A673 (cell line): ENCODE data around the gene CLIC5. TPM values are rescaled to one million over a fixed set of nuclear protein-coding genes. Genes with fewer than 3 reads are reported as not detected.

Experiments
- BruUV-seq: library from RNA; stranded (reverse); fragments of 400-500 nt; replicated peaks from 2 replicates; lab custom pipeline; 2021; lab: Mats Ljungman, UMichigan
- CTCF ChIA-PET: fragments of 300-600 bp; sonication (Branson Sonifier 250); formaldehyde crosslinking; loops from one replicate; lab custom pipeline; 2022; ENCODE audit warnings: antibody characterized with exemption; lab: Charles Lee
- POLR2A ChIA-PET: fragments of 300-600 bp; sonication (Branson Sonifier 250); formaldehyde crosslinking; loops from one replicate; lab custom pipeline; 2022; ENCODE audit warnings: antibody characterized with exemption; ENCODE audit not compliant: low non-redundant PET; lab: Charles Lee
- DNase-seq: peaks from one replicate; pipeline ENCODE4 v3.0.0-alpha.2; 2015; ENCODE audit warnings: low spot score
- H3K27ac ChIP-seq: fragments of 200-600 bp; sonication (generic); 2 replicates; pipeline ENCODE4 v1.5.1; 2016; ENCODE audit warnings: mixed run types, low read depth, mild to moderate bottlenecking, mixed read lengths, antibody characterized with exemption, low read length; ENCODE audit not compliant: poor library complexity, severe bottlenecking
- H3K27me3 ChIP-seq: fragments of 200-600 bp; sonication (generic); replicated peaks from 2 replicates; pipeline ENCODE4 v1.6.1; 2017; ENCODE audit warnings: mixed run types, low read depth, mild to moderate bottlenecking, mixed read lengths, antibody characterized with exemption, low read length; ENCODE audit not compliant: insufficient read depth, poor library complexity
- H3K36me3 ChIP-seq: fragments of 200-600 bp; sonication (generic); 2 replicates; pipeline ENCODE4 v1.6.1; 2016; ENCODE audit warnings: mixed run types, mild to moderate bottlenecking, mixed read lengths, antibody characterized with exemption, low read length; ENCODE audit not compliant: insufficient read depth, poor library complexity, severe bottlenecking
- H3K4me1 ChIP-seq: fragments of 200-600 bp; sonication (generic); 2 replicates; pipeline ENCODE4 v1.6.1; 2017; ENCODE audit warnings: mixed run types, mild to moderate bottlenecking, mixed read lengths, antibody characterized with exemption, low read length; ENCODE audit not compliant: insufficient read depth, poor library complexity, severe bottlenecking
- H3K4me3 ChIP-seq: fragments of 200-600 bp; sonication (generic); 2 replicates; pipeline ENCODE4 v1.5.1; 2016; ENCODE audit warnings: low read depth, mixed run types, mild to moderate bottlenecking, mixed read lengths, low read length; ENCODE audit not compliant: poor library complexity, severe bottlenecking
- H3K9me3 ChIP-seq: fragments of 200-600 bp; sonication (generic); 2 replicates; pipeline ENCODE4 v1.6.1; 2016; ENCODE audit warnings: mixed run types, low read depth, mild to moderate bottlenecking, mixed read lengths, antibody characterized with exemption, low read length; ENCODE audit not compliant: poor library complexity, severe bottlenecking
- CTCF ChIP-seq: fragments of 300-800, 200-600 bp; sonication (generic); conservative IDR thresholded peaks from 2 replicates; pipeline ENCODE4 v1.5.1; 2017; ENCODE audit warnings: low read depth, mild to moderate bottlenecking, antibody characterized with exemption, low read length, moderate library complexity, mixed read lengths
- EZH2 ChIP-seq: fragments of 200-600 bp; sonication (generic); IDR thresholded peaks from 2 replicates; pipeline ENCODE4 v1.6.1; 2017; ENCODE audit warnings: borderline replicate concordance, low read depth, mild to moderate bottlenecking, mixed read lengths, antibody characterized with exemption, low read length; ENCODE audit not compliant: poor library complexity, severe bottlenecking
- intact Hi-C: fragments of 100-400 bp; cut with micrococcal nuclease; formaldehyde crosslinking; loops from one replicate; pipeline ENCODE4 v1.10.0; 2022; ENCODE audit not compliant: unreplicated experiment
- total RNA-seq: library from RNA; stranded (reverse); gene quantifications from 2 replicates; pipeline ENCODE4 v1.2.3, GENCODE V29; 2021

Gene CLIC5
- total RNA-seq, 1 experiment from 2014 or later = not detected

GRCh38 chr6:46014511-46015118 is 1.0 kb downstream of the CLIC5 start:
- TF ChIP-seq EZH2 (peak; percentile 99), CTCF (no peak)
- H3K27ac ChIP-seq = no peak overlapping the region
- peaks cover 4% of the 10 kb centered on the region for H3K4me1 ChIP-seq
- CTCF ChIA-PET = no interaction called here
- peaks cover 9% of the 10 kb centered on the region for H3K9me3 ChIP-seq
- H3K36me3 ChIP-seq = no peaks in the 10 kb centered on the region
- no peak for DNase-seq
- peaks cover 79% of the 10 kb centered on the region for H3K27me3 ChIP-seq
- POLR2A ChIA-PET = no interaction called here
- H3K4me3 ChIP-seq = no peak overlapping the region
- intact Hi-C loops = no loop called here
- BruUV-seq = no TSS peak

- peaks cover 4% of the 10 kb centered on the region for H3K4me1 ChIP-seq
- CTCF ChIA-PET = no interaction called here
- intact Hi-C loops = no loop called here
- H3K4me3 ChIP-seq = no peak overlapping the region
- no TSS peak for BruUV-seq
- no peak for DNase-seq
- H3K9me3 ChIP-seq = peaks cover 9% of the 10 kb centered on the region
- H3K27ac ChIP-seq = no peak overlapping the region
- no peak for TF ChIP-seq CTCF
- POLR2A ChIA-PET = no interaction called here
- peaks cover 85% of the 10 kb centered on the region for H3K27me3 ChIP-seq
- no peaks in the 10 kb centered on the region for H3K36me3 ChIP-seq
Measured at GRCh38 chr6:46014046-46014445, 1.6 kb downstream of the CLIC5 start.

GRCh38 chr6:46013639-46014038 is 2.0 kb downstream of the CLIC5 start:
- peaks cover 89% of the 10 kb centered on the region for H3K27me3 ChIP-seq
- BruUV-seq = no TSS peak
- ChIA-PET POLR2A (no interaction called here), CTCF (no interaction called here)
- no peak overlapping the region for H3K27ac ChIP-seq
- H3K4me1 ChIP-seq = peaks cover 4% of the 10 kb centered on the region
- peaks cover 9% of the 10 kb centered on the region for H3K9me3 ChIP-seq
- intact Hi-C loops = no loop called here
- H3K4me3 ChIP-seq = no peak overlapping the region
- no peak for TF ChIP-seq CTCF
- no peak for TF ChIP-seq EZH2
- DNase-seq = no peak
- no peaks in the 10 kb centered on the region for H3K36me3 ChIP-seq
